MM.1S (cell line): ENCODE results near the gene TSEN2.

ENCODE experiments used
- DNase-seq: peaks from one replicate; pipeline ENCODE4 v3.0.0-alpha.2; 2015
- H2AFZ ChIP-seq: fragments of 300-600 bp; sonication (generic); 2 replicates; pipeline ENCODE4 v1.6.0; 2016; ENCODE audit warnings: antibody characterized with exemption, low read length
- H3F3A ChIP-seq: fragments of 300-600 bp; sonication (generic); 2 replicates; pipeline ENCODE4 v1.6.1; 2016; ENCODE audit warnings: mild to moderate bottlenecking, antibody characterized with exemption, low read length, moderate library complexity, mixed read lengths; ENCODE audit not compliant: insufficient read depth
- H3K27ac ChIP-seq: fragments of 300-600 bp; sonication (generic); 2 replicates; pipeline ENCODE4 v1.5.1; 2016; ENCODE audit warnings: mild to moderate bottlenecking, low read length
- H3K27me3 ChIP-seq: fragments of 300-600 bp; sonication (generic); replicated peaks from 2 replicates; pipeline ENCODE4 v1.6.0; 2016; ENCODE audit warnings: low read length; ENCODE audit not compliant: insufficient read depth
- H3K36me3 ChIP-seq: fragments of 300-600 bp; sonication (generic); replicated peaks from 2 replicates; pipeline ENCODE4 v1.6.1; 2016; ENCODE audit warnings: mild to moderate bottlenecking, low read length, mixed read lengths; ENCODE audit not compliant: insufficient read depth
- H3K4me1 ChIP-seq: fragments of 300-600 bp; sonication (generic); 2 replicates; pipeline ENCODE4 v1.6.1; 2016; ENCODE audit warnings: low read length, mixed read lengths
- H3K4me2 ChIP-seq: fragments of 300-600 bp; sonication (generic); 2 replicates; pipeline ENCODE4 v1.6.0; 2016; ENCODE audit warnings: low read depth, low read length
- H3K4me3 ChIP-seq: fragments of 300-600 bp; sonication (generic); 2 replicates; pipeline ENCODE4 v1.5.1; 2016; ENCODE audit warnings: low read length, mixed read lengths
- H3K79me2 ChIP-seq: fragments of 300-600 bp; sonication (generic); 2 replicates; pipeline ENCODE4 v1.6.1; 2016; ENCODE audit warnings: mixed run types, low read length, mixed read lengths
- H3K9ac ChIP-seq: fragments of 300-600 bp; sonication (generic); 2 replicates; pipeline ENCODE4 v1.6.1; 2016; ENCODE audit warnings: low read length, mixed read lengths
- H3K9me2 ChIP-seq: fragments of 300-600 bp; sonication (generic); replicated peaks from 2 replicates; pipeline ENCODE4 v1.6.1; 2016; ENCODE audit warnings: mild to moderate bottlenecking, low read length, mixed read lengths; ENCODE audit not compliant: insufficient read depth
- H3K9me3 ChIP-seq: fragments of 300-600 bp; sonication (generic); replicated peaks from 2 replicates; pipeline ENCODE4 v1.6.1; 2016; ENCODE audit warnings: mild to moderate bottlenecking, low read length, mixed read lengths; ENCODE audit not compliant: insufficient read depth
- H4K20me1 ChIP-seq: fragments of 300-600 bp; sonication (generic); 2 replicates; pipeline ENCODE4 v1.6.1; 2016; ENCODE audit warnings: mild to moderate bottlenecking, low read length, moderate library complexity, mixed read lengths; ENCODE audit not compliant: insufficient read depth
- CTCF ChIP-seq: fragments of 300-600 bp; sonication (generic); IDR thresholded peaks from 2 replicates; pipeline ENCODE4 v1.5.1; 2016; ENCODE audit warnings: antibody characterized with exemption, low read length, mixed read lengths
- EZH2 ChIP-seq: fragments of 300-600 bp; sonication (generic); optimal IDR thresholded peaks from 2 replicates; pipeline ENCODE3; 2017; ENCODE audit warnings: low read depth, mild to moderate bottlenecking, antibody characterized with exemption, low read length, mixed read lengths
- EZH2phosphoT487 ChIP-seq: fragments of 300-600 bp; sonication (generic); IDR thresholded peaks from 2 replicates; pipeline ENCODE4 v1.6.1; 2018; ENCODE audit warnings: antibody characterized with exemption, low read length

Gene TSEN2

GRCh38 chr3:12569836-12570235 is 85.6 kb downstream of the TSEN2 start:
- H3K4me3 ChIP-seq: no peak overlapping the region
- H3K4me2 ChIP-seq: no peak overlapping the region
- H4K20me1 ChIP-seq: peaks cover under 1% of the 10 kb centered on the region; the same call in 1 of the 2 replicates
- H3K9me2 ChIP-seq: no peaks in the 10 kb centered on the region
- H3F3A ChIP-seq: peaks cover 8% of the 10 kb centered on the region
- no peak overlapping the region for H2AFZ ChIP-seq
- 0 out of 2 replicates have a peak, but pooled peaks cover 5% of the 10 kb centered on the region for H3K36me3 ChIP-seq
- H3K27ac ChIP-seq: no peak overlapping the region
- H3K79me2 ChIP-seq: peaks cover 47% of the 10 kb centered on the region
- H3K4me1 ChIP-seq: peaks cover 13% of the 10 kb centered on the region
- no peaks in the 10 kb centered on the region for H3K9me3 ChIP-seq
- H3K27me3 ChIP-seq: no peaks in the 10 kb centered on the region
- TF ChIP-seq EZH2phosphoT487 (no peak), EZH2 (no peak), CTCF (no peak)
- DNase-seq: no peak
- no peak overlapping the region for H3K9ac ChIP-seq

DNA sequence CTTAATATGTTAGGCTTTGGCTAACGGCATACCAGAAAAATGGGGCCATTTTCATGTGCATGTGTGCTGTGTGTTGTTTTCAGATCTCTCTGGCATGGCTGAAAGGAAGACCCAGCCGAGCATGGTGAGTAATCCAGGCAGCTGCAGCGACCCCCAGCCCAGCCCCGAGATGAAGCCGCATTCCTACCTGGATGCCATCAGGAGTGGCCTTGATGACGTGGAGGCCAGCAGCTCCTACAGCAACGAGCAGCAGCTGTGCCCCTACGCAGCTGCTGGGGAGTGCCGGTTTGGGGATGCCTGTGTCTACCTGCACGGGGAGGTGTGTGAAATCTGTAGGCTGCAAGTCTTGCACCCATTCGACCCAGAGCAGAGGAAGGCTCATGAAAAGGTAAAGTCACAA is 87.7 kb downstream of the TSEN2 start:
- no peaks in the 10 kb centered on the region for H3K27me3 ChIP-seq
- H3F3A ChIP-seq: no peaks in the 10 kb centered on the region
- no peaks in the 10 kb centered on the region for H4K20me1 ChIP-seq
- H3K4me3 ChIP-seq: no peak overlapping the region
- H3K9me2 ChIP-seq: no peaks in the 10 kb centered on the region
- H3K27ac ChIP-seq: no peak overlapping the region
- no peak for DNase-seq
- no peak overlapping the region for H2AFZ ChIP-seq
- TF ChIP-seq EZH2phosphoT487 (no peak), CTCF (no peak), EZH2 (no peak)
- H3K36me3 ChIP-seq: 0 out of 2 replicates have a peak, but pooled peaks cover 5% of the 10 kb centered on the region
- 0 out of 2 replicates have a peak, but pooled peaks cover under 1% of the 10 kb centered on the region for H3K4me1 ChIP-seq
- no peak overlapping the region for H3K4me2 ChIP-seq
- no peaks in the 10 kb centered on the region for H3K9me3 ChIP-seq
- no peak overlapping the region for H3K9ac ChIP-seq
- peaks cover 26% of the 10 kb centered on the region for H3K79me2 ChIP-seq

- Histone ChIP-seq H3K36me3 (0 out of 2 replicates have a peak, but pooled peaks cover 5% of the 10 kb centered on the region), H3K9ac (no peak overlapping the region), H3K79me2 (peaks cover 6% of the 10 kb centered on the region; the same call in 1 of the 2 replicates), H3K9me3 (no peaks in the 10 kb centered on the region), H3K27me3 (no peaks in the 10 kb centered on the region), H3K9me2 (no peaks in the 10 kb centered on the region), H3K27ac (no peak overlapping the region), H4K20me1 (no peaks in the 10 kb centered on the region), H3K4me1 (no peaks in the 10 kb centered on the region), H3K4me2 (no peak overlapping the region), H3F3A (no peaks in the 10 kb centered on the region), H3K4me3 (no peak overlapping the region), H2AFZ (no peak overlapping the region)
- no peak for TF ChIP-seq CTCF
- no peak for TF ChIP-seq EZH2phosphoT487
- TF ChIP-seq EZH2: no peak
- no peak for DNase-seq
Observed at GRCh38 chr3:12574131-12574530, 89.9 kb downstream of the TSEN2 start.
